ENCODE measurements around the gene SLC2A4RG. TPM values are rescaled to one million over a fixed set of nuclear protein-coding genes. Genes with fewer than 3 reads are reported as not detected.

The SLC2A4RG gene
- total RNA-seq, 2 experiments from 2014 or later = 123 to 125 TPM

GRCh38 chr20:63765902-63766301 is 26.3 kb downstream of the SLC2A4RG start:
- Mint-ChIP-seq H3K9me3 (no peaks in the 10 kb centered on the region), H3K4me1 (ENCODE audit: low read depth) (no peaks in the 10 kb centered on the region), H3K27ac (no peak overlapping the region), H3K4me3 (no peak overlapping the region), H3K36me3 (ENCODE audit: low read depth) (no peaks in the 10 kb centered on the region), H3K27me3 (no peaks in the 10 kb centered on the region)
- H3K9me3 ChIP-seq (ENCODE audit: control insufficient read depth in 1 of 2, insufficient read depth in 1 of 2, low read length in 2 of 2) = no peaks in the 10 kb centered on the region
- H3K27me3 ChIP-seq (ENCODE audit: control insufficient read depth in 1 of 2, insufficient read depth in 2 of 2, low read length in 2 of 2) = no peaks in the 10 kb centered on the region
- TF ChIP-seq CTCF (IDR thresholded peaks at IDR 0.05) = no peak
- intact Hi-C loops (cut with DNase I, micrococcal nuclease) = loop anchor here in 1 of 2 experiments (2.0 kb wide), 1 partner anchor 39 kb away; no protein-coding TSS in a partner anchor
- ChIA-PET CTCF (no interaction called here), POLR2A (interaction anchor here (0.7 kb wide), 1 partner anchor 39 kb away, joined by 4 read pairs; no protein-coding TSS in a partner anchor)
- ATAC-seq (ENCODE audit: poor library complexity) (no peak), DNase-seq (no peak)
- H3K4me1 ChIP-seq (ENCODE audit: insufficient read depth, low read length) = no peaks in the 10 kb centered on the region
- no peak overlapping the region for H3K4me3 ChIP-seq (ENCODE audit: low read length)
- no peak overlapping the region for H3K27ac ChIP-seq (ENCODE audit: low read depth in 1 of 2, low read length in 2 of 2)
- H3K36me3 ChIP-seq (ENCODE audit: insufficient read depth, low read length) = no peaks in the 10 kb centered on the region

DNA sequence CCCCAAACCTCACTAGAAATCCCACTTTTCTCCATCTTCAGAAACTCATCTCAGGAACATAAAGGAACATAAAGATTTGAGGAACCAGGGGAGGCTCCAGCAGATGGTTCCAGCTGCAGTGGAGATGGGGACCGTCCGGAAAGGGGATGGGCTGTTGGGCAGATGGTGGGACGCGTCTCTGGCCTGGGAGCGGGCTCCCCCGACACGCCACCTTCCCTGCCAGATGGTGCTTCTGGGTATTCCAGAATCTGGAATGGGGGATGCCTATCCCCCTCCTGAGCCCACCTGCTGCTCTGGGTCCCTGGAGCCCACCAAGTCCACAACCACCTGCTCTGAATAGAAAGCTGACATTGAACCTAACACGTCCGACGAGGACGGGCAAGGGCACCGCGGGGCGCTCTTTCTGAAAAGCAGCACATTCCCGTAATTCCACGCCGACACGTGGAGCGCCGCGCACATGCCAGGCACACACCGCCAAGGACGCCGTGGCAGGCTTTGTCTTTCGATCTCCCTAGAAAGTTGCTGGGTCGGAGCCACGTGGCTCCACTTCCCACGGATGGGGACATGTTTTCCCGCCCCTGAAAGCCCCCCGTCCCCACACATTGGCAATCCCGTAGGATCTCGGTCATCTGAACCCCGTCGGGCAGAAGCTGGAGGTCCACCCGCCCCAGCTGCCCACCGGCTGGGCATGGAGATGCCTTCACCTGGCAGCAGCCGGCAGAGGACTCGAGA is 27.3 kb downstream of the SLC2A4RG start:
- H3K27ac ChIP-seq (ENCODE audit: low read depth in 1 of 2, low read length in 2 of 2) = no peak overlapping the region
- H3K4me3 Mint-ChIP-seq = no peak overlapping the region
- intact Hi-C loops (cut with DNase I, micrococcal nuclease) = no loop called here
- H3K27me3 ChIP-seq (ENCODE audit: control insufficient read depth in 1 of 2, insufficient read depth in 2 of 2, low read length in 2 of 2) = no peaks in the 10 kb centered on the region
- H3K9me3 Mint-ChIP-seq = no peaks in the 10 kb centered on the region
- CTCF ChIA-PET = interaction anchor here (1.2 kb wide), 1 partner anchor 19 kb away, joined by 5 read pairs; no protein-coding TSS in a partner anchor
- no peak for ATAC-seq (ENCODE audit: poor library complexity)
- H3K36me3 ChIP-seq (ENCODE audit: insufficient read depth, low read length) = no peaks in the 10 kb centered on the region
- H3K36me3 Mint-ChIP-seq (ENCODE audit: low read depth) = no peaks in the 10 kb centered on the region
- no peak for TF ChIP-seq CTCF (IDR thresholded peaks at IDR 0.05)
- no peaks in the 10 kb centered on the region for H3K27me3 Mint-ChIP-seq
- no peak for DNase-seq
- H3K9me3 ChIP-seq (ENCODE audit: control insufficient read depth in 1 of 2, insufficient read depth in 1 of 2, low read length in 2 of 2) = no peaks in the 10 kb centered on the region
- no peak overlapping the region for H3K4me3 ChIP-seq (ENCODE audit: low read length)
- no peaks in the 10 kb centered on the region for H3K4me1 ChIP-seq (ENCODE audit: insufficient read depth, low read length)
- H3K27ac Mint-ChIP-seq = no peak overlapping the region
- no peaks in the 10 kb centered on the region for H3K4me1 Mint-ChIP-seq (ENCODE audit: low read depth)
- POLR2A ChIA-PET = interaction anchor here (0.7 kb wide), 1 partner anchor 40 kb away, joined by 4 read pairs; no protein-coding TSS in a partner anchor

DNA sequence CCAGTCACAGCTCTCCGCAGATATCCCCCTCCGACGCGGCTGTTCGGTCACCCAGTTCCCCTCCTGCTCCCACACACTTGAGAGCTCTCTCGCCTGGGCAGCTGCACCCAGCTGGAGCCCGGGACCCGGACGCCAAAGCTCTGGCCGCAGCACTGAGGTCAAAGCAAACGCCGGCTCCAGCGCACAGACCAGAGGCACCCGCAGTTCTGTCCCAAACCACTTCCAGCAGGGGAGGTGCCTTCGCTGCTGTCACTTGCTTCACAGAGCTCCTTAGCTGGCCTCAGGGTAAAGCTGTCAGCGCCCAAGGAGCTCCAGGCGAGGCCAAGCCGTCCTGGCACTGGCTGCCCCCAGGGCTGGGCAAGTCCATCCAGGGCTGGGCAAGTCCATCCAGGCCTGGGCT is 27.9 kb downstream of the SLC2A4RG start:
- ChIA-PET CTCF (interaction anchor here (1.2 kb wide), 1 partner anchor 19 kb away, joined by 5 read pairs; no protein-coding TSS in a partner anchor), POLR2A (no interaction called here)
- no peak overlapping the region for H3K27ac Mint-ChIP-seq
- no peak overlapping the region for H3K4me3 Mint-ChIP-seq
- no peaks in the 10 kb centered on the region for H3K36me3 ChIP-seq (ENCODE audit: insufficient read depth, low read length)
- H3K27me3 Mint-ChIP-seq = no peaks in the 10 kb centered on the region
- H3K4me1 Mint-ChIP-seq (ENCODE audit: low read depth) = no peaks in the 10 kb centered on the region
- no peak overlapping the region for H3K27ac ChIP-seq (ENCODE audit: low read depth in 1 of 2, low read length in 2 of 2)
- no peak for TF ChIP-seq CTCF (IDR thresholded peaks at IDR 0.05)
- H3K27me3 ChIP-seq (ENCODE audit: control insufficient read depth in 1 of 2, insufficient read depth in 2 of 2, low read length in 2 of 2) = no peaks in the 10 kb centered on the region
- intact Hi-C loops (cut with DNase I, micrococcal nuclease) = no loop called here
- no peaks in the 10 kb centered on the region for H3K9me3 ChIP-seq (ENCODE audit: control insufficient read depth in 1 of 2, insufficient read depth in 1 of 2, low read length in 2 of 2)
- no peaks in the 10 kb centered on the region for H3K4me1 ChIP-seq (ENCODE audit: insufficient read depth, low read length)
- H3K36me3 Mint-ChIP-seq (ENCODE audit: low read depth) = no peaks in the 10 kb centered on the region
- DNase-seq (no peak), ATAC-seq (ENCODE audit: poor library complexity) (no peak)
- no peaks in the 10 kb centered on the region for H3K9me3 Mint-ChIP-seq
- H3K4me3 ChIP-seq (ENCODE audit: low read length) = no peak overlapping the region
